ENCODE data around the gene FGD5.

DNA sequence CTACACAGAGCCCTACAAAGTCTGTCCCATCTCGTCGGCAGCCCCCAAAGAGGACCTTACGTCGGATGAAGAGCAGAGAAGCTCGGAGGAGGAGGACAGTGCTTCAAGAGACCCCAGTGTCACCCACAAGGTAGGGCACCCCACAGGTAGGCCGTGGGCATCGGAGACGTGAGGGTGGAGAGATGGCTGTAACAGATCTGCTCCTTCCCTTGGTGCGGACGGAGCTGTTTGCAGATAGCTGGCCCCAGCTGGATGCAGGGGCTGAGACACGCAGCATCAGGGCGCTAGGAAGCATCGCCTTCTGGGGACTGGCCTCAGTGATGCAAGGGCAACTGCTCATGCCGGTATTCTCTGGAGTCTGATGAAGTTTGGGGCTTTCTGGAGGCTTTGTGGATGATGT lies 45.4 kb downstream of the FGD5 start:
- no peak for TF ChIP-seq POLR2A (IDR thresholded peaks at IDR 0.05)
- TF ChIP-seq, protein P1, sequence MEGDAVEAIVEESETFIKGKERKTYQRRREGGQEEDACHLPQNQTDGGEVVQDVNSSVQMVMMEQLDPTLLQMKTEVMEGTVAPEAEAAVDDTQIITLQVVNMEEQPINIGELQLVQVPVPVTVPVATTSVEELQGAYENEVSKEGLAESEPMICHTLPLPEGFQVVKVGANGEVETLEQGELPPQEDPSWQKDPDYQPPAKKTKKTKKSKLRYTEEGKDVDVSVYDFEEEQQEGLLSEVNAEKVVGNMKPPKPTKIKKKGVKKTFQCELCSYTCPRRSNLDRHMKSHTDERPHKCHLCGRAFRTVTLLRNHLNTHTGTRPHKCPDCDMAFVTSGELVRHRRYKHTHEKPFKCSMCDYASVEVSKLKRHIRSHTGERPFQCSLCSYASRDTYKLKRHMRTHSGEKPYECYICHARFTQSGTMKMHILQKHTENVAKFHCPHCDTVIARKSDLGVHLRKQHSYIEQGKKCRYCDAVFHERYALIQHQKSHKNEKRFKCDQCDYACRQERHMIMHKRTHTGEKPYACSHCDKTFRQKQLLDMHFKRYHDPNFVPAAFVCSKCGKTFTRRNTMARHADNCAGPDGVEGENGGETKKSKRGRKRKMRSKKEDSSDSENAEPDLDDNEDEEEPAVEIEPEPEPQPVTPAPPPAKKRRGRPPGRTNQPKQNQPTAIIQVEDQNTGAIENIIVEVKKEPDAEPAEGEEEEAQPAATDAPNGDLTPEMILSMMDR (IDR thresholded peaks at IDR 0.05): no peak

Data from esophagus squamous epithelium (tissue), 4 donors.